HL-60 (cell line): ENCODE data around the gene AKAP12.

Experiments used
- DNase-seq, 2 experiments: peaks; one replicate each; pipeline ENCODE4 v3.0.0-alpha.2; 2010 to 2020; ENCODE audit warnings: low read depth in 1 of 2, low spot score in 1 of 2
- H3K27ac ChIP-seq: fragments of 250-450 bp; sonication (Bioruptor Pico); replicated peaks from 2 replicates; pipeline ENCODE4 v1.5.1; 2020; ENCODE audit warnings: mild to moderate bottlenecking, moderate library complexity
- H3K27me3 ChIP-seq: fragments of 250-450 bp; sonication (Bioruptor Pico); 2 replicates; pipeline ENCODE4 v1.5.1; 2021; ENCODE audit warnings: mild to moderate bottlenecking, moderate library complexity; ENCODE audit not compliant: insufficient read depth, poor library complexity, severe bottlenecking
- H3K4me3 ChIP-seq: replicated peaks from 2 replicates; pipeline ENCODE4 v1.5.1; 2011; ENCODE audit warnings: mild to moderate bottlenecking, control low read depth, low read length; ENCODE audit not compliant: insufficient read depth
- CTCF ChIP-seq: IDR thresholded peaks from one replicate; pipeline ENCODE4 v1.5.1; 2011; ENCODE audit warnings: low read length, control low read depth, inconsistent platforms; ENCODE audit not compliant: insufficient read depth
- GABPA ChIP-seq: IDR thresholded peaks from 2 replicates; pipeline ENCODE4 v1.6.1; 2012; ENCODE audit warnings: low read depth
- POLR2AphosphoS5 ChIP-seq: IDR thresholded peaks from 2 replicates; pipeline ENCODE4 v1.6.1; 2012; ENCODE audit warnings: low read depth
- REST ChIP-seq: IDR thresholded peaks from 2 replicates; pipeline ENCODE4 v1.6.1; 2012; ENCODE audit warnings: low read depth; ENCODE audit not compliant: insufficient replicate concordance
- SPI1 ChIP-seq: IDR thresholded peaks from 2 replicates; pipeline ENCODE4 v1.6.1; 2012; ENCODE audit warnings: low read depth, mild to moderate bottlenecking, borderline replicate concordance

Gene AKAP12

GRCh38 chr6:151252634-151253033 lies 12.9 kb downstream of the AKAP12 start:
- no peak overlapping the region for H3K4me3 ChIP-seq
- H3K27me3 ChIP-seq: peaks cover 3% of the 10 kb centered on the region
- DNase-seq: no peak
- H3K27ac ChIP-seq: no peak overlapping the region
- TF ChIP-seq CTCF (no peak), SPI1 (no peak), POLR2AphosphoS5 (no peak), REST (no peak), GABPA (no peak)

GRCh38 chr6:151254451-151255081 lies 14.8 kb downstream of the AKAP12 start:
- Histone ChIP-seq H3K27me3 (peaks cover 3% of the 10 kb centered on the region), H3K27ac (no peak overlapping the region), H3K4me3 (no peak overlapping the region)
- DNase-seq: no peak
- TF ChIP-seq POLR2AphosphoS5 (no peak), SPI1 (no peak), GABPA (no peak), CTCF (no peak), REST (no peak)

GRCh38 chr6:151255811-151256210 lies 16.0 kb downstream of the AKAP12 start:
- Histone ChIP-seq H3K27me3 (peaks cover 3% of the 10 kb centered on the region), H3K27ac (no peak overlapping the region), H3K4me3 (no peak overlapping the region)
- no peak for TF ChIP-seq REST
- TF ChIP-seq SPI1: no peak
- no peak for TF ChIP-seq POLR2AphosphoS5
- TF ChIP-seq CTCF: no peak
- no peak for TF ChIP-seq GABPA
- DNase-seq: no peak
